ENCODE measurements around the gene ENPP7.

The ENPP7 gene

GRCh38 chr17:79777894-79778503 lies 47.3 kb downstream of the ENPP7 start, which contains the start of gene CBX2:
Gene CBX2 (plus strand): TSS chr17:79778148. CDS start chr17:79778236, 88 bp downstream.
- DNase-seq (ENCODE audit: low read depth in 2 of 2), result peak; percentile 74 to 76

DNA sequence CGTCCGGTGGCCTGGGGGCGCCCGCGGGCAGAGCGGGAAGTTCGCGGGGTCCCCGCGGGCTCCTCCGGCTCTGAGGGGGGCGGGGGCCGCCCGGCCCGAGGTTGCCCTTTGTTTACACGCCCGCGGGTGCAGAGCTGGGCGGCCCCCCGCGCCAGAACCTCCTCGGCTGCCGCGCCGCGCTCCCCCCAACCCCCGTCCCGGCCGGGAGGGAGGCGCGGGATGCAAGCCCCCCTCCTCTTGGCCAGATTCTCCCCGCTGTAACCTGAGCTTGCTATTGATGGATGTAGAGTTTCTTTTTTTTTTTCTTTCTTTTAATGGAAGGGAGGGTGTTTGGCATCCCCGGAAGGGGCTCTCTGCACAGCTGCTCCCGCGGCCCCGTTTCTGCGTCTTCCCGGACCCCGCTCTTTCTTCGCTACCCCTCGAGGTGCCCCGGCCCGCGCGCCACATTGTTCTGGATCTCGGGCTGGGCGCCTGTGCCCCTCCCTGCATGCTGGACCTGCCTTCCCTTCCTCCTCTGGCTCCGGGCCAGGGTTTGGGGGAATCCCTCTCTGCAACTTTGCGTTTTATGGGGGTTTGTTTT lies 47.9 kb downstream of the ENPP7 start:
- no peak for DNase-seq (ENCODE audit: low read depth in 2 of 2)

DNA sequence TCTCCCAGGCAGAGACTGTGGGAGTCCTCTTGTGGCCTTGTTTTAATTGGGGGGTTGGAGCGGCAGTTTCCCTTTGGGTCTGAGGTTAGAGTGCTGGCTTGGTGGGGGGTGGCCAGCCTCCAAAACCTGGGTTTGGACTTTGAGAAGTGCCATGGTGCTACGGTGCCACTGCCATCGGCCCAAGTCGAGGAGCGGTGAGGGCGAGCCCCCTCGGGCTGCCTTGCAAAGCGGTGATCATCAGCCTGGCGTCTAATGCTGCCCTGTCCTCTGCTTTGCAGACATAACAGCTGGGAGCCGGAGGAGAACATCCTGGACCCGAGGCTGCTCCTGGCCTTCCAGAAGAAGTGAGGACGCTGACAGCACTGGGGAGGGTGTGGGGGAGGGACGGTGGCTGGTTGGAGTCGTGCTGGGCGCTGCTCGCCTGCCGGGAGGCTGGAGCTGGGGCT lies 48.4 kb downstream of the ENPP7 start:
- DNase-seq (ENCODE audit: low read depth in 2 of 2), result no peak

DNA sequence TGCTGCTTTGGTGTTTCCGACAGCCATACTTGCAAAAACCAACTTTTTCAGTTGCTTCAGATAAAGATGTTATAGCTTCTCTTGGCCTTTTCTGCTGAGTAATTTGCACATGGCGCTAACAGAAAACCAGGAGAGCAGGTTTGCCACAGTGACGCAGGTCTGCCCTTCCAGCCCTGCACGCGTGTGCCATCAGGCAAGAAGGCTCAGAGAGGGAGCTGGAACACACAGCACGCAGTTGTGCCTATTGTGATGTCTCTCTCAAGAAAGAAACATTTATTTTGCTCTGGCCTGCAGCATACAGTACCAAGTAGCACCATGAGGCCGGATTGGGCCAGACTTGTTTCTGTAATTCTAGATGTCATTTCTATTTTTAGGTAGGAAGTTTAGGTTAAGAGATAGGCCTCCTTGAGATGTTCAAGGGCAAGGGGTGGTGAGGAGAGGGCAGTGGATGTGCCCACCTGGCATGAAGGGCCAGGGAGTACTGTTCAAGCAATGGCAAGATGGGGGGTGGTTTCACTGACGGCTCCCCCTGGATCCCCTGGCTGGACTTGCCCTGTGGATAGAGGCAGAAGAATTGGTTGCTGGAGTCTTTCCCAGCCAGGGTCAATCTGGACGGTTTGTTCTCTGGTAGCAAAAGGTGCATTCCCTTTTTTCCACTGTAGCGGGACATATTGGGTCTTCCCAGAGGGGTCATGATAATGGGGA lies 49.1 kb downstream of the ENPP7 start:
- no peak for DNase-seq (ENCODE audit: low read depth in 2 of 2)

GRCh38 chr17:79781012-79781650 lies 50.4 kb downstream of the ENPP7 start:
- no peak for DNase-seq (ENCODE audit: low read depth in 2 of 2)

DNA sequence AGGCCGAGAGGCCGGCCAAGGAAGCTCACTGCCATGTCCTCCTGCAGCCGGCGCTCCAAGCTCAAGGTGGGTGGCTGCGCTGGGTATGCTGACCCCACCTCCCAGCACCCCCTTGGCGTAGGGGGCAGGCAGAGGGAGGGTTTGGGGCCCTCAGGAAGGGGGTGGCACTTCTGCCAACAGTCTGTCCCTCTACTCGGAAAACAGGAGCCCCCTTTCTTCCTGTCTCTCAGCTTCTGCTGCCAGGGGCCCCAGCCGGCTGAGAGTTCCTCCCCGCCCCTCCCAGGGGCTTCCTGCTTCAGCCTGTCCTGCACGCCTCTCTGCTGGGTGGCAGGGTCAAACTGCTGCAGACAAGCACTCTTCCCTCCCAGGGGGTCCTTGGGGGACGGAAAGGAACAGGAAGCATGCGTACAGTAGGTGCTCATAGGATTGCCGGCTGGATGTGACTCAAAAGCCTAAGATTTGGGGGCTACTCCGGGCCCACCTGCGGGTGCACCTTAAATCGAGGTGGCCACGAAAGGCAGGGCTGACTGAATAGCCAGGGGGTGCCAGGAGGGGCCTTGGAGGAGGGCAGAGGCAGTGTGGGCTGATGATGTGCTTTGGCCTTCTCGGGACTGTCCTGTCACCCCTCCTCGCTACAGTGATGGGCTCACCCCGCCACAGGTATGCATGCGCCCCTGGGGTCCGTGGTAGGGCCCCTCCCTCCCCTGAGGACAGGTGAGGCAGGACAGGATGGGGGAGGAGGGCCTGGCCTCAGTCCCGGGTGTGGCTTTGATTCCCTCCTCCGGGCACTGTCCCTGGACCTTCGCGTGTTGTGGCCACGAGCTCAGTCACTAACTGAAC lies 51.2 kb downstream of the ENPP7 start:
- DNase-seq (ENCODE audit: low read depth in 2 of 2), result no peak

- no peak for DNase-seq (ENCODE audit: low read depth in 2 of 2)
Measured at GRCh38 chr17:79783891-79784290, 53.1 kb downstream of the ENPP7 start.

- DNase-seq (ENCODE audit: low read depth in 2 of 2), result no peak
Measured at GRCh38 chr17:79784353-79785016, 53.7 kb downstream of the ENPP7 start.

- no peak for DNase-seq (ENCODE audit: low read depth in 2 of 2)
Measured at GRCh38 chr17:79785017-79785899, 54.5 kb downstream of the ENPP7 start.

DNA sequence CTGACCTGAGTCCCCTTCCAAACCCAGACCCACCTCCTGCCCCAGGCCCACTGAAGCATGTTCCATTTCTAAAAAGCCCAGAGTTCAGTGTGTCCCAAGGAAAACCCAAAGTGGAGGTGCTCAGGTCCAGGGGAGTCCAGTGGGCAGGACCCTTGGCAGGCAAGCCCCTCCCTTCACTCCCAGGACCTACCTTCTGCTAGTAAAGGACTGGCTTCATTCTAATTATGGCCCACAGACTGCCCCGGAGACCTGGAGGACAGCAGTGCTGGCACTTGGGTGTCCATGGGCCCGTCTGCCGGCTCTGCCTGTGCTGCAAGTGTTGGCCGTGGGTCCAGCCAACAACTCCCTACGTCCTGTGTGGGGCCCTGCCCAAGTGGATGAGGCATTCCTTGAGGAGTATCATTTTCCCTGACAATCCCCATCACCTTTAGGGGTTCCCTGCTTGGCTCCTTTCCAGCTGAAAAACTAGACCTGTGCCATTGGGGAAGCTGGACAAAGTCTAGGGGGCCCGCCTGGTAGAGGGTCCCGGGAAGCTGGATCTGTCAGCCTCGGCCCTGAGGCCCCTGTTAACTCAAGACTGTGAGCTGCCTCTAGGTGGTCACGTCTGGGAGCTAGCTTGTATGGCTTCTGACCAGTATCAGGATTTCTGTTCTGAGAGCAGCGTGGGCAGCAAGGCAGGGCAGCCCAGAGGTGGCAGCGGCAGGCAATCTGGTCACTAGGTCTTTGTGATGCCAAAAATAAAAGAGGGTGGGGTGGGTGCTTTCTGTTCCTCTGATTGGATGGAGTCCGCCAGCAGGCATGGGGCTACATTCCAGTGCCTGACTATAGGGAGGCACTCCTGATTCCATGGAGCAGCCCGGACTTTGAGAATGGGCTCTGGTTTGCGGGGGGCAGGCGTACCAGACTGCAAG lies 55.4 kb downstream of the ENPP7 start:
- no peak for DNase-seq (ENCODE audit: low read depth in 2 of 2)

- no peak for DNase-seq (ENCODE audit: low read depth in 2 of 2)
Measured at GRCh38 chr17:79786930-79787643, 56.3 kb downstream of the ENPP7 start.

GRCh38 chr17:79788455-79788854 lies 57.7 kb downstream of the ENPP7 start:
- DNase-seq (ENCODE audit: low read depth in 2 of 2), result no peak

- no peak for DNase-seq (ENCODE audit: low read depth in 2 of 2)
Measured at GRCh38 chr17:79788989-79789942, 58.5 kb downstream of the ENPP7 start.

DNA sequence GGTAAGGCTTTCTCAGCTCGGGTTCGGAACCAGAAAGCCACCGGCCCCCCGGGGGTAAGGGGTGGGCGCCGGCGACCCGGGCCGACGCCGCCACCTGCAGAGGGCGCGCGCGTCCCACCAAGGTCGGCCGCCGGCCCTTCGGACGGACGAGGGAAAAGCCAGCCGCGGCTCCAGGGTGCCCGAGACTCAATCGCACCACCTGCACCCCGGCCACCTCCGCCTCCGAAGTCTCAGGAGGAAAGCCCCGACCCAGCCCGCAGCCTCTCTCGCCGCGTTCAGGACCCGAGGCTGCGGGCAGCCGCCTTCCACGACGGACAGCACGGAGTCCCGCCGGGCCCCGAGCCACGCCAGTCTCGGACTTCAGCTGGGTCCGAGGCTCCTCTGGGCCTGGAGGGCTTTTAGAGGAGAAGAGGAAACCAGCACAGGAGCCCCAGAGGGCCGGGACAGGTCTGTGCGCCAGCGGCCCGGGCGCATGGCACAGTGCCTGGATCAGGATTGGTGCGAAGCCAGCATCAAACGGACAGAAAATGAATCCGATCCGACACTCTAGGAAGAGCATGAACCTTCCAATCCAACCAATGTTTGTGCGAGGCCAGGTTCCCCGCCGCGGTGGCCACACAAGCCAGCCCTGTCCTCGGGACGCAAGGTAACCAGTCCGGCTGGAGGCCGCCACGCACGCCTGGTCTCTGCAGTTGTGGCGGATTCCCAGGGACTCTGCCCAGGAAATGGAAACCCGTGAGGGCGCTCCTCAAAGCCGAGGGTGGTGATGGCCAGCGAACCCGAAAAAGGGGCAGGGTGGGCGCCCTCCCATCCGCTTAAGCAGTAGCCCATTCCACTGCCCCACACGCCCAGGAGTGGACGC lies 59.4 kb downstream of the ENPP7 start:
- DNase-seq (ENCODE audit: low read depth in 2 of 2), result no peak

DNA sequence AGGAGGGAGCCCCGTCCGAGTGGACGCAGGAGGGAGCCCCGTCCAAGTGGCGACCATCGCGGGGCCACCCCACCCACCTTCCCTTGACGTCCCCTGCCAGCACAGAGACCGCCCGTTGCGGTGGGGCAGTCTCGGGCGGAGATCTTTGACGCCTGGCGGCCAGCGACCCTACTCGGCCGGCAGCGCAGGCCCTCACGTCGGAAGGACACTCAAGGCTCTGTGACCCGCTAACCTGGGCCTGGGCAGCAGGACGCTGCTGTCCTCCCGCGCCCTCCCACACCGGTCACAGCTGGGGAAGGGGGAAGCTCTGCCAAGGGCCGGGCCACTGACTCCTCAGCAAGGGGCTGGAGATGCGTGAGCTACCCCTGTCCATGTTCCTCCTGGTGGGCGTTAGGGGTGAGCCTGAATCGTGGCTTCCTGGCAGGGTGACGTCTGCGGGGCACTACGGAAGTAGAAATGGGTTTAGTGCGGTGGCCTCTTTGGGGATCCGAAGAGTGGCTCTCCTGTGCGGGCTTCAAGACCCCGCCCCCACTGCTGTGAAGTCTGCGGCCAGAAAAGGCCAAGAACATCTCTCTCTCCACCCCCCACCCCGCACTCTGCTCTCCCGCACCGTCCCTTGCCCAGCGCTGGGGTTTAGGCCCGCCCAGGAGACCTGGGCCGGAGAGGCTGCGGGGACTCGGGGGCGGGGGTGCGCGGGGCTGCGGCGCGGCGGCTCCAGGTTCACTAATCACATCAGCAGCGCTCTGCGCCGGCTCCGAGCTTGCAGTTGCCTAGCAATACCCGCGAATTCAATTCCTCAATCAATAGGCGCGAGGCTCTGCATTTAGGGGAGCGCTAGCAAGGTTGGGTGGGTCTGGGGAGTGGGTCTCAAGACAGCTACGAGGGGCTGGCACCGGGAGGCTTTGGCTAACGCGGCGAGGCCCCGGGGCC lies 60.3 kb downstream of the ENPP7 start:
- no peak for DNase-seq (ENCODE audit: low read depth in 2 of 2)

Measured in stimulated activated CD8-positive, alpha-beta memory T cell treated with anti-CD3 and anti-CD28 coated beads, Interleukin-15, amount 100 ng/mL, for 48 hours (primary cell).